Measurements from ENCODE around the gene NEK10.

- no peak for TF ChIP-seq POLR2A (IDR thresholded peaks at IDR 0.05; ENCODE audit: low read depth, low read length)
- TF ChIP-seq, protein P1, sequence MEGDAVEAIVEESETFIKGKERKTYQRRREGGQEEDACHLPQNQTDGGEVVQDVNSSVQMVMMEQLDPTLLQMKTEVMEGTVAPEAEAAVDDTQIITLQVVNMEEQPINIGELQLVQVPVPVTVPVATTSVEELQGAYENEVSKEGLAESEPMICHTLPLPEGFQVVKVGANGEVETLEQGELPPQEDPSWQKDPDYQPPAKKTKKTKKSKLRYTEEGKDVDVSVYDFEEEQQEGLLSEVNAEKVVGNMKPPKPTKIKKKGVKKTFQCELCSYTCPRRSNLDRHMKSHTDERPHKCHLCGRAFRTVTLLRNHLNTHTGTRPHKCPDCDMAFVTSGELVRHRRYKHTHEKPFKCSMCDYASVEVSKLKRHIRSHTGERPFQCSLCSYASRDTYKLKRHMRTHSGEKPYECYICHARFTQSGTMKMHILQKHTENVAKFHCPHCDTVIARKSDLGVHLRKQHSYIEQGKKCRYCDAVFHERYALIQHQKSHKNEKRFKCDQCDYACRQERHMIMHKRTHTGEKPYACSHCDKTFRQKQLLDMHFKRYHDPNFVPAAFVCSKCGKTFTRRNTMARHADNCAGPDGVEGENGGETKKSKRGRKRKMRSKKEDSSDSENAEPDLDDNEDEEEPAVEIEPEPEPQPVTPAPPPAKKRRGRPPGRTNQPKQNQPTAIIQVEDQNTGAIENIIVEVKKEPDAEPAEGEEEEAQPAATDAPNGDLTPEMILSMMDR (conservative IDR thresholded peaks at IDR 0.05; ENCODE audit: low read depth, low read length): no peak
- TF ChIP-seq MXI1 (IDR thresholded peaks at IDR 0.05; ENCODE audit: borderline replicate concordance, low read depth, low read length): no peak
Observed at GRCh38 chr3:27378331-27378730, 9.1 kb upstream of the NEK10 start.
